GM18861 (cell line): ENCODE results near the gene NOXO1.

Source experiments
- ATAC-seq: cut with Tn5 transposase; IDR thresholded peaks from one replicate; pipeline ENCODE4 v1.9.1; 2021; ENCODE audit not compliant: unreplicated experiment

NOXO1 gene

GRCh38 chr16:1981398-1981836, at the start of gene NOXO1:
TSS of gene NOXO1 (minus strand) at chr16:1981469. CDS start at chr16:1981179, 290 bp downstream.
- ATAC-seq: no peak

GRCh38 chr16:2030036-2030435, 48.8 kb upstream of the NOXO1 start:
- ATAC-seq: no peak

GRCh38 chr16:2029350-2029749, 48.1 kb upstream of the NOXO1 start:
- ATAC-seq: no peak

DNA sequence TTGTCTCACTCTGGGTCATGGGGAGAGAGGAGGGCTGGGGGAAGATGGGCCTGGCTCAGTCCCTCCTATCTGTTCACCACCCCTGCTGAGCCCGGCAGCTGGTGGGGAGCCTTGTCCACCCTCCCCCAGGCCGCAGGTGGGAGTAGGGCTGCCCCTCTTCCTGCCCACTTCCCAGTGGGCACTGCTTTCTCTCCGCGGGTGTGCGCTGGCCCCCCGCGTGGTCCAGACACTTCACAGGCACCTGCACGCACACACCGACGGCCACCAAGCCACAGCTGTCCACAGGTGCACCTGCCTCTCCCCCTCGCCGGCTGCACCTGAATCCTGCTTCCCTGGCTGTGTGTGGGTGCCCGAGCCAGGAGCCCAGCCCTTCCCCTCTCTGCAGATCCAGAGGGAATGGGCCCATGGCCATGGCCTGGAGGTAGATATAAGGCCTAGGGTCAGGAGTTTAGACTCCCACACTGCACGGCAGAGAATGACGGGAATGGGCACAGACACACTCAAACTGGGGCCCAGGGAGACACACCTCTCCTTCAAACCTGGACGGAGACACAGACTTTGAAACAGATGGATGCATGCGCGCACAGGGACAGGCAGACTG, 47.5 kb upstream of the NOXO1 start:
- ATAC-seq: no peak

DNA sequence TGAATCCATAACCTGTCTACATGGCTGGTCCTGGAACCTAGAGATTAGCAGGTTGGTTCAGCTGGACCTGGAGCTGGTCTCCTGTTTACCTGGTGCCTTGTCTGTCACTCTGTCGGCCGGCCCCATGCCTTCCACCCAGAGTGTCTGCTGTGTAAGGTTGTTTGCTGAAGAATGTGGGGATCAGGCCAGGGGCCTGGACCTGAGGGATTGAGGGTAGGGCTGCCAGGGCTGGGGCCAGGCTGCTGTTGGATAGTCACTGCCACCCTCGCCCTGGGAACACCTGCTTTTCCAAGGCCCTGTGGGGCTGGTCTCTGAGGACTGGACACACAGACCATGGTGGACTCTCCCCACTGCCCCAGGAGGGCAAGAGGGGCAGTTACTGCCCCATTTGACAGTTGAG, 46.9 kb upstream of the NOXO1 start:
- no peak for ATAC-seq

DNA sequence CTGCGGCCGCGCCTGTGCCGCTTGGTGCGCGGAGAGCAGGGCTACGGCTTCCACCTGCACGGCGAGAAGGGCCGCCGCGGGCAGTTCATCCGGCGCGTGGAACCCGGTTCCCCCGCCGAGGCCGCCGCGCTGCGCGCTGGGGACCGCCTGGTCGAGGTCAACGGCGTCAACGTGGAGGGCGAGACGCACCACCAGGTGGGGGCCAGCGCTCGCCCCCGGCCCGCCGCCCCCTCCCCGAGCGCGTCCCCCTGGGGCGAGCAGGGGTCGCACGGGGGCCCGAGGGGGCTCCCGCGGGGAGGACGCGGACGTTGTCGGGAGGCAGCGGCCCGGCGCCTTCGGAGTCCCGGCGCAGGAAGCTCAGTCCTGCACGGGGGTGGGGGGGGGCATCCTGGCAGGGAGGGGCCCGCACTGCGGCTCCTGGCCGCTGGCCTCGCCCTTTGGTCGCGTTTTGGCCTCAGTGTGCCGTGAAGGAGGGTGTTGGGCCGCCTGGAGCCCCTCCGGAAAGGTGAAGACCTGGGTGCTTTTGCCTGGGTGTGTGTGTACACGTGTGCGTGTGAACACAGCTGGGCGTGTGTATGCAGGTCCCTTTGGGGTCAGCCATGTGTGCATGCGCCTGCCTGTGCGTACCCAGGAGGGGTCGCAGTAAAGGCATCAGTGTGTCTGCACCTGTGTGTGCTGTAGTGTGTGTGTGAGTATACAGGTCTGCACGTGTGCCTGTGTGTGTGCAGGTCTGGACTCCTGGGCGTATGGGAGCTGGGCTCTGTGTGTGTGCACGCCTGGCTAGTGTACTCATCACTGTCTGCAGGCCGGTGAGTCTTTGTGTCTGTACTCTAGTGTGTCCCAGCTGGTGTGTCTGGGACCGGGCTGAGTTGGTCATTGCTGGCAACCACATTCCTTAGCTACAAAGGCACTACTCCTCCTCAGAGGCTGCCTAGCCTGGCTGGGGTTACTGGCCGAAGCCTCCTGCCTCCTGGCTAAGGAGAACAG, 46.0 kb upstream of the NOXO1 start:
- ATAC-seq: no peak

DNA sequence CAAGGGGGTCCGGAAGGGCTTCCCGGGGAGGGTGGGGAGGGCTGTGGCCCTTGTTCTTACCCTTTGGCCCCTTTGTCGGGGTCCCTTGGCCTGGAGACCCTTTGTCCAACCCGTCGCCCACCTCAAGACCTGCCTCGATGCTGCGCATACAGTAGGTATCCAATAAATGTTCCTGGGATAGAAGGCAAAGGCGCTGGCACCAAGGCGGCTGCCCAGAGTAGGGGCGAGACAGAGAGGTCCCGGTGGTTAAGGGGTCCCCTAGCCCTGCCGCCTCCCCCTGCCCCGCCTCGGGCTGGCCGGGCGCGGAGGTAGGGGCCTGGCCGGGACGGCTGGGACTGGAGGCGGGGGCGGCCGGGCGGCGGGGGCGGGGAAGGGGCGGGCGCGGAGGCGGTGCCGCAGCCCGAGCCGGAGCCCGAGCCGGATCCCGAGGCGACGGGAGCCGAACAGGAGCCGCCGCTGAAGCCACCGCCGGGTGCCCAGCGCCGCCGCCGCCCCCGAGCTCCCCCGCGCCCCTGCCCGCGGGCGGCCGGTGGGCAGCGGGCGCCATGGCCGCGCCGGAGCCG, 45.3 kb upstream of the NOXO1 start, which contains the start of gene NHERF2:
Gene NHERF2 (plus strand): TSS at position 442 of the 563 bp plus-strand sequence. CDS start 104 bp downstream, at position 546.
- ATAC-seq: no peak

DNA sequence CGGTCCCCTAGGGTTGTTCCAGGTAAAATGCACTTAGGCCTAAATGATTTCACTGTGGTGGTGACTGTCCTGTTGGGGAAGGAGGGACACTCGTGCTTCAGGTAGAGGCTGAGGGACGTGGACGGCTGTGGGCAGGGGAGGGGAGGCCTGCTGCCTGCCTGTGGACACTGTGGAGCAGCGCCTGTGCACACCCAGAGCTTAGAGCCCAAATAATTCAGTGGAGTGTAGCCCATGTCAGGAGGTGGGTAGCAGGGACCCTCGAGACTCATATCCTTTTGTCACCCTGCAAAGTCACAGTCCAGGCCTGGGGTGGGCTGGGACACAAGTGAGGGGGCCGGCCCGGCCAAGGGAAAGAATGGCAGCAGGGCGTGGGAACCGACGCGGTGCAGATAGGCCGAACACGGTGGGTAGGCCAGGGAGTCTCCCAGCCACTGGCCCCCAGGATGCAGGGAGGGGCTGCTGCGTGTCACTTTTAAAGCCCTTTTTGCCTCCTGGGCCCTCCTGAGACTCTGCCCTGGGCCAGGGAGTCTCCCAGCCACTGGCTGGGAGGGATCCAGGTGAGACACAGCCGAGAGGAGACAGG, 44.7 kb upstream of the NOXO1 start:
- no peak for ATAC-seq

DNA sequence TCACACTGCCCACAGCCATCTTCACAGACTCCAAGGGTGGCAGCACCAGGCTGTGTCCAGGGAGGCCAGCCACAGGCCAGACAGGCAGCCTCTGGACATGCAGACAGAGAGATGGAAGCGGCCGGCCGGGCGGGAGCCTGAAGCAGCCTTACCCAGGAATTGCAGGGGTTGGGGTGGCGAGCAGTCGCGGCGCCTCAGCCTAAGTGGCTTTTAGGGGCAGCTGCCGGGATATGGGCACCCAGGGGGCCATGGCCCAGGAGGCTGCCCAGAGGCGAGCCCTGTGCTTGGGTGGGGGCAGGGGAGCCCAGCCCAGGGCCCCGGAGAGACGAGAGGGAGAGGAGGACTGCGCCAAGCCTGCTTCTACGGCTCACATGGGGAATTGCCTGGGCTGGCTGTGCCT, 44.0 kb upstream of the NOXO1 start:
- ATAC-seq: no peak

DNA sequence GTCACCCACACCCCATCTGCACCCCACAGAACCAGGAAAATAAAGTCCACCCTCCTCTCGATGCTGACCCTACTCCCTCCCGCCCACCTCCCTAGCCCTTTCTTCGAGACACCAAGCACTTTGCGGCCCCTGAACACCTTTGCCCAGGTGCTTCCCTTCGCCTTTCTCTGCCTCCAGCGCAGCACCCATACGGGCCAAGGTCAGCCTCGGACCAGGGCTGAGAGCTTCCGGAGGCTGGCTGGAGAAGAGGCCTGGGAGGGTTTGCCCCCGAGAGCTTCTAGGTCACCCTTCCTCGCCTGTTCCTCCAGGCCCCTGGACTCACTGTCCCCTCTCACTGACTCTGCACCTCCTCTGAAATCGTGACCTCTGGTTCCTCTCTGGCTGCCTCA, 42.8 kb upstream of the NOXO1 start:
- no peak for ATAC-seq

- ATAC-seq: no peak
Measured at GRCh38 chr16:2023092-2024031, 42.1 kb upstream of the NOXO1 start.

- no peak for ATAC-seq
Measured at GRCh38 chr16:2022723-2023091, 41.4 kb upstream of the NOXO1 start.

DNA sequence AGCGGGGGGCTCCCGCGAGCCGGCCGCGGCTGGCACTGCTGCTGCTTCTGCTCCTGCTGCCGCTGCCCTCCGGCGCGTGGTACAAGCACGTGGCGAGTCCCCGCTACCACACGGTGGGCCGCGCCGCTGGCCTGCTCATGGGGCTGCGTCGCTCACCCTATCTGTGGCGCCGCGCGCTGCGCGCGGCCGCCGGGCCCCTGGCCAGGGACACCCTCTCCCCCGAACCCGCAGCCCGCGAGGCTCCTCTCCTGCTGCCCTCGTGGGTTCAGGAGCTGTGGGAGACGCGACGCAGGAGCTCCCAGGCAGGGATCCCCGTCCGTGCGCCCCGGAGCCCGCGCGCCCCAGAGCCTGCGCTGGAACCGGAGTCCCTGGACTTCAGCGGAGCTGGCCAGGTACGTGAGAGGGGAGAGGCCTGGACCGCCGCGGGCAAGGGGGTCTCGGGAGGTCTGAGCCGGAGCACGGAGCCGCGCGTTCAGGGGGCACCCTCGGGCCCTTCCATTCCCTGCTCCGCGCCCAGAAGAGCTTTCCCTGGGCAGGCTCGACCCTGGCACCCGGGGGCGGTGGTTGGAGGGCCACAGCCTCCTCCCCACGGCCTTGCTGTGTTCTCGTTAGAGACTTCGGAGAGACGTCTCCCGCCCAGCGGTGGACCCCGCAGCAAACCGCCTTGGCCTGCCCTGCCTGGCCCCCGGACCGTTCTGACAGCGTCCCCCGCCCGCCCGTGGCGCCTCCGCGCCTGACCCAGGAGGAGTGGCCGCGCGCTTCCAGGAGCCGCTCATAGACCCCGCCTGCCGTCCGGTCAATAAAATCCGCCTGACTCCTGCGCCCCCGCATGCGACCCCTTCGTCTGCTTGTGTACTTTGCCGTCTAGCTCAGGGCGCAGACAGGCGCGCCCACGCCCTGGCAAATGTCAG, 38.9 kb upstream of the NOXO1 start:
- ATAC-seq: no peak

- ATAC-seq: no peak
Measured at GRCh38 chr16:2019518-2019920, 38.2 kb upstream of the NOXO1 start, which contains the start of gene NPW. TSS of gene NPW (plus strand) at chr16:2019785.

DNA sequence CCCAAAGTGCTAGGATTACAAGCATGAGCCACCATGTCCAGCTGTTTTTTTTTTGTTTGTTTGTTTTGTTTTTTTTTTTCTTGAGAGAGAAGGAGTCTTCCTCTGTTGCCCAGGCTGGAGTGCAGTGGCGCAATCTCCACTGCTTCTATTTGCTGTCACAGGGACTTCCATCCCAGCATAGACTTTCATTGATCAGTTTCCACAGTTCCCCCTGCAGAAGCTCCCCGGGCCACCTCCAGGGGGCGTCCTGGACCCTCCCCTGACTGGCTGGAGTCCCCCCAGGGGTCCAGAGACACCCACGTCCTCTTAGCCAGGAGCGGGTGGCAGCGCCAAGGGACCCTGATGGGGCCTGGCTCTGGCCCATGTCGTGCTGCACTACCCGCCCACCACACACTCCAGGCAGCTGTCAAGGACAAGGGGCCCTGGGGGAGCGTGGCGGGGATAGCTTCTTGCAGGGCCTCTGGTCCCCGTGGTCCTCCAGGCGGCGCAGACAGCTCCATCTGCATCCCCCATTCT, 35.2 kb upstream of the NOXO1 start:
- no peak for ATAC-seq

GRCh38 chr16:2015947-2016208, 34.6 kb upstream of the NOXO1 start:
- no peak for ATAC-seq

GRCh38 chr16:2015117-2015946, 34.1 kb upstream of the NOXO1 start:
- ATAC-seq: no peak

- no peak for ATAC-seq
Measured at GRCh38 chr16:2013527-2013926, 32.3 kb upstream of the NOXO1 start.
